GM19099 (cell line): Measurements from ENCODE around the gene LTB4R2.
A peak's percentile ranks its signal among the peaks of the same experiment; 100 is the strongest.

Source experiments
- POLR2A ChIP-seq: IDR thresholded peaks from 3 replicates; pipeline ENCODE4 v1.6.1; 2011; ENCODE audit warnings: low read depth; ENCODE audit not compliant: insufficient read length; ENCODE audit errors: extremely low read depth

LTB4R2 gene

GRCh38 chr14:24286996-24287395 is 22.9 kb upstream of the LTB4R2 start:
- no peak for TF ChIP-seq POLR2A

DNA sequence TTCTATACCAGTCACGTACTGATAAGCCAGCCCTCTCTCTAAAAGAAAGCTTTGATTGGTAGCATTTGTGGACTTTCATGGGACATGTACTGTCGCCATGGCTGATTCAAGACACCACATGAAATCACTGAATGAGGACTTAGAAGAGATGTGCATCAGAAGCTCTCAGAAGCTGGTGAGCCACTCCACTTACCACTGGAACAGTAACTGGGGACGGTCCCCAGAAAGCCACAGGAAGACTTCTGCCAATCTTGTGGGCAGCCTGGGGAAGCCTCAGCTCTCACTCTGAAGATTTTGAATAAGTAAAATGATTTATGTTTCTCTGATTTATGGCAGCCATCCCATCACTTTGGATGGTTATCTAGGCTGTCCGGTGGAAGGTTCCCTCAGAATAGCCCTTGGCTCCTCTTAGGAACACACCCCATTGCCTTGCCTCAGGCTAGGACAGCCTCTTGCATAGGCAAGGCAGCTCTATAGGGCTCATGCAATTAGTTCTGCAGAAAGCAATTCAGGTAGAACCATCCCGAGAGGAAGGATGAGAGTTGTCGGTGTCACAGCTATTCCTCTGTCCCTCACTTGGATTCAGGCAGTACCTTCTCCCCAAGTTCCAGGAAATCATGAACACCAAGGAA is 20.2 kb upstream of the LTB4R2 start:
- no peak for TF ChIP-seq POLR2A

GRCh38 chr14:24290746-24291145 is 19.2 kb upstream of the LTB4R2 start:
- TF ChIP-seq POLR2A, result no peak

DNA sequence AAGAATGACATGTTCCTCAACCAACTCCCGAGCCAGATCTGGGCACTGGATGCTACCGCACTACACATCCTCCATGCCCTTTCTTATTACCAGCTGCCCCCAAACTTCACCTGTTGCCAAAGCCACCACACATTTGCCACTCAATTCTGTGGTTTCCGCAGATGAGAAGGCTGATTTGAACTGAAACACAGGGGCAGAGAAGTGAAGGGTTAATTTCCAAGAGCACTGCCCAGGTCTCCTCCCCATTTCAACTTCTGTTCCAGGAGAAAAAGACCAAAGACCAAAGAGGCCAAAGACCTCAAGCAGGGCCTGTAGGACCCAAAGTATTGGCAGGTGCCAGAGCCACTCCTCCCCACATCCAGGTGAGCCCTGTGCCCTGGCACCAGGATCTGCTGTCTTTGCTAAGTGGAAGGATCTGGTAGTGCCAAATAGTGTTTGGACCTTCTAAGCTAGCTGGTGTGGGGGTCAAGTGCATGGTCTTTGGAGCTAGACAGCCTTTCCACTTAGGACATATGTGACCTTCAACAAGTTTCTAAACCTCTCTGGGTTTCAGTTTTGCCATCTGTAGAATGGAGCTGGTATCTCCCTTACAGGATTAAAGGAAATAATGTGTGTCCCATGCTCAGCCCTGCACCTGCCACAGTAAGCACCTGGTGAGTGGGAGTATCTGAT is 18.4 kb upstream of the LTB4R2 start:
- TF ChIP-seq POLR2A, result no peak

GRCh38 chr14:24292118-24292807 is 17.7 kb upstream of the LTB4R2 start:
- TF ChIP-seq POLR2A, result no peak

- no peak for TF ChIP-seq POLR2A
Observed at GRCh38 chr14:24293525-24293924, 16.4 kb upstream of the LTB4R2 start.

GRCh38 chr14:24296341-24297157 is 13.4 kb upstream of the LTB4R2 start:
- no peak for TF ChIP-seq POLR2A

DNA sequence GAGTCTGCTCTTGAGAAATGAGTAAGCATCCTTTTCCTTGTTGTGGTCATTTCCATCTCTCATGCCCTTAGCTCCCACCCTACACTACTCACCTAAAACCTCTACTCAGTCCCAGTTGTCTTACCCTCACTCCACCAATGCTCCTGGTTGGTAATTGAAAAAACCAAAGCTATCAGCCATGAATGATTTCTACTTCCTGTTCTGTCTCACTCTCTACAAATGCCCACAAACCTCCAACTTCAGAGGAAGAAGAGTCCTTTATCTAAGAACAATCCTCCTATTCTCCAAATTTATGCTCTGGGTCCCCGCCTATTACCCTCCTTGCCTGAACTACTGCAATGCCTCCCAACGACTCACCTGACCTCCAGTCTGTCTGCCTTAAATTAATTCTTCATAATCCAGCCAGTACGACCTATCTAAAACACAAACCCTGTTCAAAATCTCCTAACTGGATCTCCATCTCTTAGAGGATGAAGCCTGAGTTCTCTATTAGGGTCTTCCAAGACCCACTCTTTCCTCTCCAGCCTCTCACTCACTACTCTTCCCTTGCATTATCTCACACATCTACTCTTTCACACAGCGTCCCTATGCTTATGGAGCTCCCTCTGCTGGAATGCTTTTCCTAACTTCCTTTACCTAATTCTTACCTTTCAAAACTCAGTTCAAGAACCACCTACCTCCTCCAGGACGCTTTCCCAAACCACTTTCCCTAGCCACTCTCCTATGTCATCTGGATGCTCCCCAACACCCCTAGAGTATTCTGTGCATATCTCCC is 12.6 kb upstream of the LTB4R2 start:
- no peak for TF ChIP-seq POLR2A

- no peak for TF ChIP-seq POLR2A
Observed at GRCh38 chr14:24298892-24299254, 11.1 kb upstream of the LTB4R2 start.

- TF ChIP-seq POLR2A, result peak; percentile 75
Observed at GRCh38 chr14:24299255-24300191, 10.4 kb upstream of the LTB4R2 start, which contains the start of the genes DHRS1 and NOP9. Gene DHRS1 (minus strand): TSS chr14:24299780. CDS start chr14:24299106, 674 bp downstream. Gene NOP9 (plus strand): TSS chr14:24299850. CDS start chr14:24299955, 105 bp downstream.

DNA sequence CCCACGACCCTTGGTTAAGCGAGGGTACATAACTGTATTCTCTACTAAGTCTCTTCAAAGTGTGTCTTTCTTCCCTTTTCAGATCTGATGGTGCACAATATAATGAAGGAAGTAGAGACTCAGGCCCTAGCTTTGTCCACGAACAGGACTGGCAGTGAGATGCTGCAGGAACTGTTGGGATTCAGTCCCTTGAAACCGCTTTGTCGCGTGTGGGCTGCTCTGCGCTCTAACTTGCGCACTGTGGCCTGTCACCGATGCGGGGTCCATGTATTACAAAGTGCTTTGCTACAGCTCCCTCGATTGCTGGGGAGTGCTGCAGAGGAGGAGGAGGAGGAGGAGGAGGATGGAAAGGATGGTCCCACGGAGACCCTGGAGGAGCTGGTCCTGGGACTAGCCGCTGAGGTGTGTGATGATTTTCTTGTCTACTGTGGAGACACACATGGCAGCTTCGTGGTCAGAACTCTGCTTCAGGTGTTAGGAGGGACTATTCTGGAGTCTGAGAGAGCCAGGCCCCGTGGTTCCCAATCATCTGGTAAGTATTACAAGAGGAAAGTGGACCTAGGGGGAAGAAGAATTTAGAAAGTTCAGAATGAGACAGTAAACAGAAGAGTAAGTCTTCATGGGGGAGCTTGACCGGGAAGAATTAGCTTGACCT is 9.5 kb upstream of the LTB4R2 start:
- no peak for TF ChIP-seq POLR2A

- TF ChIP-seq POLR2A, result no peak
Observed at GRCh38 chr14:24304019-24304387, 5.9 kb upstream of the LTB4R2 start.

- peak; percentile 3 for TF ChIP-seq POLR2A
Observed at GRCh38 chr14:24307156-24307574, 2.8 kb upstream of the LTB4R2 start.

GRCh38 chr14:24307575-24308341 is 2.2 kb upstream of the LTB4R2 start, which contains the start of gene CIDEB:
Gene CIDEB (minus strand): TSS chr14:24307977. CDS start chr14:24307858, 119 bp downstream.
- TF ChIP-seq POLR2A, result no peak
